K562 (cell line): ENCODE measurements around the gene NBEA.

Experiments
- AFF4 ChIP-seq: sonication (generic); formaldehyde crosslinking; IDR thresholded peaks from 2 replicates; pipeline ENCODE4 v1.8.0; 2023; ENCODE audit warnings: mild to moderate bottlenecking, missing genetic modification reagents
- ATF7 ChIP-seq: fragments of 450-650 bp; IDR thresholded peaks from 2 replicates; pipeline ENCODE4 v1.7.1; 2014; ENCODE audit warnings: mild to moderate bottlenecking, moderate library complexity
- CBX5 ChIP-seq: IDR thresholded peaks from 2 replicates; pipeline ENCODE4 v1.6.1; 2014; ENCODE audit warnings: low read depth, borderline replicate concordance
- CTCF ChIP-seq, 3 experiments: IDR thresholded peaks in 2 of 3; conservative IDR thresholded peaks in 1 of 3; 2 replicates each; pipeline ENCODE4 v1.5.1; 2011 to 2012; ENCODE audit warnings: low read length in 3 of 3, mild to moderate bottlenecking in 3 of 3, control low read depth in 2 of 3, improper control_type of control experiment in 1 of 3, inconsistent platforms in 1 of 3, low read depth in 1 of 3, mixed read lengths in 1 of 3, moderate library complexity in 1 of 3; ENCODE audit not compliant: insufficient read depth in 2 of 3
- JUND ChIP-seq, 2 experiments: IDR thresholded peaks; 2 replicates in 1 of 2; 3 replicates in 1 of 2; pipeline ENCODE4 v1.6.1; 2011; ENCODE audit warnings: borderline replicate concordance in 2 of 2, low read depth in 2 of 2, low read length in 2 of 2, improper control_type of control experiment in 1 of 2, missing biosample characterization in 1 of 2, missing genetic modification characterization in 1 of 2, missing genetic modification reagents in 1 of 2
- MBD2 ChIP-seq: sonication (generic); IDR thresholded peaks from 2 replicates; pipeline ENCODE4 v1.6.1; 2016; ENCODE audit warnings: low read depth, borderline replicate concordance
- MECOM ChIP-seq: fragments of 250-450 bp; sonication (Bioruptor Pico); IDR thresholded peaks from 2 replicates; pipeline ENCODE4 v1.8.0; 2022; ENCODE audit warnings: inconsistent platforms
- MYBL2 ChIP-seq, 2 experiments: fragments of 450-650 bp in 1 of 2; sonication (generic) in 1 of 2; formaldehyde crosslinking in 1 of 2; IDR thresholded peaks; 2 replicates each; pipeline versions ENCODE4 v1.6.1 to v1.8.1; 2017 to 2022; ENCODE audit warnings: borderline replicate concordance in 1 of 2, inconsistent platforms in 1 of 2, low read depth in 1 of 2, mild to moderate bottlenecking in 1 of 2, missing genetic modification reagents in 1 of 2, moderate library complexity in 1 of 2
- RFX5 ChIP-seq: IDR thresholded peaks from 2 replicates; pipeline ENCODE4 v1.6.1; 2011; ENCODE audit warnings: low read depth, mild to moderate bottlenecking, improper control_type of control experiment, low read length
- TFE3 ChIP-seq: fragments of 450-650 bp; formaldehyde crosslinking; IDR thresholded peaks from 2 replicates; pipeline ENCODE4 v1.4.0; 2020; ENCODE audit warnings: mild to moderate bottlenecking, mixed read lengths
- THRAP3 ChIP-seq: fragments of 450-650 bp; IDR thresholded peaks from 2 replicates; pipeline ENCODE4 v1.6.1; 2016; ENCODE audit warnings: mild to moderate bottlenecking, inconsistent platforms, borderline replicate concordance
- ZNF165 ChIP-seq: fragments of 250-450 bp; sonication (Bioruptor Pico); IDR thresholded peaks from 2 replicates; pipeline ENCODE4 v1.4.0; 2020; ENCODE audit warnings: borderline replicate concordance
- TF ChIP-seq, protein P1 (sequence below), 2 experiments: fragments of 250-450 bp in 1 of 2; fragments of 450-650 bp in 1 of 2; sonication (Bioruptor Pico) in 1 of 2; IDR thresholded peaks; 2 replicates each; pipeline versions ENCODE4 v1.6.1 to v1.8.0; 2016 to 2021; ENCODE audit warnings: mild to moderate bottlenecking in 2 of 2, moderate library complexity in 2 of 2, missing compliant biosample characterization in 1 of 2, missing genetic modification characterization in 1 of 2

DNA sequence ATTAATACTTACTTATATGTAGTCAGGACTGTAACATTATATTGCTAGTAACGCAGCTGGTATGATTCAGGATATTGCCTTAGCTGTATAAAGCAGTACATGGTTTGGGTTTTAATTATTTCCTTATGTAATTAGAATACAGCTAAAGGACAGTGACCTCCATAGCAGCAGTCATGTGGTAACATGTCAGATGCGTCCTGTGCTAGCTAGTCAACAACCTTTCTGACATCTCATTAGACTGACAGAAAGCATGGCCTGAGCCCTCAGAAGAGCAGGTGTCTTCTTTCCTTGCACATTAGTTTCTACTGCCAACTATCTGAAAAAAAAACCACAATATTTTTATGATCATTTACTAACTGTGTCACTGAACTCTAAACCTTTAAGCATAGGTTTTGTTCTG lies 412.2 kb downstream of the NBEA start:
- TF ChIP-seq CBX5 (no peak), THRAP3 (no peak), CTCF (IDR thresholded peaks at IDR 0.05 in 2 of 3, conservative IDR thresholded peaks at IDR 0.05 in 1 of 3; ENCODE audit: insufficient read depth in 2 of 3, low read depth in 1 of 3, low read length in 3 of 3) (no peak), AFF4 (CRISPR knock-in tag) (no peak), RFX5 (no peak), JUND (IDR thresholded peaks at IDR 0.05; ENCODE audit: borderline replicate concordance, low read depth, low read length) (no peak), JUND (tag; IDR thresholded peaks at IDR 0.05; ENCODE audit: borderline replicate concordance, low read depth, low read length) (no peak), TFE3 (no peak), MECOM (CRISPR knock-in tag) (no peak), ZNF165 (no peak), MBD2 (no peak), ATF7 (no peak), MYBL2 (IDR thresholded peaks at IDR 0.05; ENCODE audit: low read depth) (no peak), MYBL2 (CRISPR knock-in tag; IDR thresholded peaks at IDR 0.05; ENCODE audit: borderline replicate concordance) (no peak)
- TF ChIP-seq, protein P1, sequence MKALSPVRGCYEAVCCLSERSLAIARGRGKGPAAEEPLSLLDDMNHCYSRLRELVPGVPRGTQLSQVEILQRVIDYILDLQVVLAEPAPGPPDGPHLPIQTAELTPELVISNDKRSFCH (CRISPR knock-in tag; IDR thresholded peaks at IDR 0.05): no peak
- TF ChIP-seq, protein P1 (tag; IDR thresholded peaks at IDR 0.05): no peak
